Right lobe of liver (tissue), 4 donors: ENCODE results near the gene TLCD4.

ENCODE experiments used
- POLR2A ChIP-seq: fragments of 450-650 bp; IDR thresholded peaks from one replicate; pipeline ENCODE4 v1.6.1; 2017; ENCODE audit warnings: antibody characterized with exemption, mild to moderate bottlenecking
- TF ChIP-seq, protein P1 (sequence below), 4 donors: fragments of 200-600 bp in 3 of 4; fragments of 450-650 bp in 1 of 4; IDR thresholded peaks; one replicate each; pipeline versions ENCODE4 v1.5.1 to v1.8.0; 2016 to 2022; ENCODE audit warnings: antibody characterized with exemption in 4 of 4, mild to moderate bottlenecking in 2 of 4
- donor health status: DM: no; HTN: no; CAD: no.
- donor health status: DM: no; HTN: no; CAD: no.
- donor health status: DM: no; HTN: yes; CAD: no.

DNA sequence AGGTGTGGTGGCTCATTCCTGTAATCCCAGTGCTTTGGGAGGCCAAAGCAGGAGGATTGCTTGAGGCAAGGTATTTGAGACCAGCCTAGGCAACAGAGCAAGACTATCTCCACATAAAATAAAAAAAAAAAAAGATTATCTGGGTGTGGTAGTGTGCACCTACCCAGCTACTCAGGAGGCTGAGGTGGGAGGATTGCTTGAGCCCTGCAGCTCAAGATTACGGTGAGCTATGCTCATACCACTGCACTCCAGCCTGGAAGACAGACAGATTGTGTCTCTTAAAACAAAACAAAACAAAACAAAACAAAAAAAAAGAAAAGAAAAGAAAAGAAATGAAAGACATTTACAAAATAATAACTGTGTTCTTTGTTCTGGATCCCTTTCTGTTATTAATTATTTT lies 6.1 kb upstream of the TLCD4 start:
- TF ChIP-seq, protein P1, sequence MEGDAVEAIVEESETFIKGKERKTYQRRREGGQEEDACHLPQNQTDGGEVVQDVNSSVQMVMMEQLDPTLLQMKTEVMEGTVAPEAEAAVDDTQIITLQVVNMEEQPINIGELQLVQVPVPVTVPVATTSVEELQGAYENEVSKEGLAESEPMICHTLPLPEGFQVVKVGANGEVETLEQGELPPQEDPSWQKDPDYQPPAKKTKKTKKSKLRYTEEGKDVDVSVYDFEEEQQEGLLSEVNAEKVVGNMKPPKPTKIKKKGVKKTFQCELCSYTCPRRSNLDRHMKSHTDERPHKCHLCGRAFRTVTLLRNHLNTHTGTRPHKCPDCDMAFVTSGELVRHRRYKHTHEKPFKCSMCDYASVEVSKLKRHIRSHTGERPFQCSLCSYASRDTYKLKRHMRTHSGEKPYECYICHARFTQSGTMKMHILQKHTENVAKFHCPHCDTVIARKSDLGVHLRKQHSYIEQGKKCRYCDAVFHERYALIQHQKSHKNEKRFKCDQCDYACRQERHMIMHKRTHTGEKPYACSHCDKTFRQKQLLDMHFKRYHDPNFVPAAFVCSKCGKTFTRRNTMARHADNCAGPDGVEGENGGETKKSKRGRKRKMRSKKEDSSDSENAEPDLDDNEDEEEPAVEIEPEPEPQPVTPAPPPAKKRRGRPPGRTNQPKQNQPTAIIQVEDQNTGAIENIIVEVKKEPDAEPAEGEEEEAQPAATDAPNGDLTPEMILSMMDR (IDR thresholded peaks at IDR 0.05) = no peak
- no peak for TF ChIP-seq POLR2A
